ENCODE measurements around the gene KIF18A. TPM values are rescaled to one million over a fixed set of nuclear protein-coding genes. Genes with fewer than 3 reads are reported as not detected.

Gene KIF18A
- polyA plus RNA-seq, 1 donor from 2014 or later = 0.83 TPM

- no peaks in the 10 kb centered on the region for H3K9me2 ChIP-seq (ENCODE audit: insufficient read depth, low read length)
- H3K4me2 ChIP-seq (ENCODE audit: low read length) = no peak overlapping the region
- H2AFZ ChIP-seq (ENCODE audit: low read depth, low read length) = no peak overlapping the region
- H3K4me3 ChIP-seq (ENCODE audit: low read length) = no peak overlapping the region
- H3K36me3 ChIP-seq (ENCODE audit: insufficient read depth, low read length) = no peaks in the 10 kb centered on the region
- H3K9ac ChIP-seq (ENCODE audit: low read length) = no peak overlapping the region
- no peaks in the 10 kb centered on the region for H4K20me1 ChIP-seq (ENCODE audit: insufficient read depth)
- no peaks in the 10 kb centered on the region for H3K27me3 ChIP-seq (ENCODE audit: insufficient read depth, low read depth, low read length)
- TF ChIP-seq EP300 (conservative IDR thresholded peaks at IDR 0.05; ENCODE audit: poor library complexity, severe bottlenecking) (no peak), SMC3 (conservative IDR thresholded peaks at IDR 0.05; ENCODE audit: poor library complexity) (no peak), REST (IDR thresholded peaks at IDR 0.05; ENCODE audit: borderline replicate concordance) (no peak), POLR2AphosphoS5 (IDR thresholded peaks at IDR 0.05) (no peak), TAF1 (IDR thresholded peaks at IDR 0.05; ENCODE audit: low read depth) (no peak), EZH2 (IDR thresholded peaks at IDR 0.05; ENCODE audit: borderline replicate concordance, insufficient read depth, low read length, poor library complexity, severe bottlenecking) (no peak), CTCF (IDR thresholded peaks at IDR 0.05; ENCODE audit: poor library complexity, severe bottlenecking) (no peak), MXI1 (conservative IDR thresholded peaks at IDR 0.05; ENCODE audit: poor library complexity, severe bottlenecking) (no peak), RAD21 (conservative IDR thresholded peaks at IDR 0.05) (no peak)
- H3K9me3 ChIP-seq (ENCODE audit: low read length) = no peaks in the 10 kb centered on the region
- H3F3A ChIP-seq (ENCODE audit: insufficient read depth, low read length, poor library complexity, severe bottlenecking) = no peaks in the 10 kb centered on the region
- H3K27ac ChIP-seq (ENCODE audit: low read length) = no peak overlapping the region
- H3K79me2 ChIP-seq (replicated peaks; ENCODE audit: insufficient read depth, low read length) = no peaks in the 10 kb centered on the region
Measured at GRCh38 chr11:28152743-28153142, 44.8 kb upstream of the KIF18A start.

GRCh38 chr11:28146123-28146751, 38.3 kb upstream of the KIF18A start:
- no peak overlapping the region for H3K27ac ChIP-seq (ENCODE audit: low read length)

More at GRCh38 chr11:28146123-28146751, 38.3 kb upstream of the KIF18A start:
- H4K20me1 ChIP-seq (ENCODE audit: insufficient read depth) = no peaks in the 10 kb centered on the region
- H3K9me3 ChIP-seq (ENCODE audit: low read length) = peaks cover 1% of the 10 kb centered on the region
- H3K9me2 ChIP-seq (ENCODE audit: insufficient read depth, low read length) = no peaks in the 10 kb centered on the region
- H3F3A ChIP-seq (ENCODE audit: insufficient read depth, low read length, poor library complexity, severe bottlenecking) = no peaks in the 10 kb centered on the region
- H3K36me3 ChIP-seq (ENCODE audit: insufficient read depth, low read length) = no peaks in the 10 kb centered on the region
- TF ChIP-seq TAF1 (IDR thresholded peaks at IDR 0.05; ENCODE audit: low read depth) (no peak), POLR2AphosphoS5 (IDR thresholded peaks at IDR 0.05) (no peak)
- no peak overlapping the region for H3K4me3 ChIP-seq (ENCODE audit: low read length)
- no peak overlapping the region for H3K9ac ChIP-seq (ENCODE audit: low read length)
- no peaks in the 10 kb centered on the region for H3K79me2 ChIP-seq (replicated peaks; ENCODE audit: insufficient read depth, low read length)
- H3K4me2 ChIP-seq (ENCODE audit: low read length) = no peak overlapping the region
- H3K27me3 ChIP-seq (ENCODE audit: insufficient read depth, low read depth, low read length) = no peaks in the 10 kb centered on the region
- H2AFZ ChIP-seq (ENCODE audit: low read depth, low read length) = no peak overlapping the region
